Non-pigmented ciliary epithelial cell (primary cell): ENCODE measurements around the gene IGFN1.

Source experiments
- DNase-seq: peaks from one replicate; pipeline ENCODE4 v3.0.0-alpha.2; 2010; ENCODE audit warnings: low read depth

The IGFN1 gene

GRCh38 chr1:201163707-201164106 is 26.9 kb upstream of the IGFN1 start:
- no peak for DNase-seq

- no peak for DNase-seq
These were observed 26.0 kb upstream of the IGFN1 start for GRCh38 chr1:201164645-201165044.

GRCh38 chr1:201167041-201167991 is 23.3 kb upstream of the IGFN1 start:
- DNase-seq = no peak

GRCh38 chr1:201169203-201169602 is 21.4 kb upstream of the IGFN1 start:
- DNase-seq = no peak

GRCh38 chr1:201169971-201170532 is 20.6 kb upstream of the IGFN1 start:
- no peak for DNase-seq

- DNase-seq = peak; percentile 40
These were observed 20.0 kb upstream of the IGFN1 start for GRCh38 chr1:201170533-201171062.

GRCh38 chr1:201171063-201172036 is 19.3 kb upstream of the IGFN1 start:
- DNase-seq = no peak

- no peak for DNase-seq
These were observed 18.3 kb upstream of the IGFN1 start for GRCh38 chr1:201172326-201172725.

GRCh38 chr1:201172999-201173610 is 17.5 kb upstream of the IGFN1 start:
- DNase-seq = no peak

GRCh38 chr1:201173736-201174135 is 16.9 kb upstream of the IGFN1 start:
- DNase-seq = no peak

- DNase-seq = no peak
These were observed 14.7 kb upstream of the IGFN1 start for GRCh38 chr1:201175820-201176500.

GRCh38 chr1:201176940-201177339 is 13.7 kb upstream of the IGFN1 start:
- no peak for DNase-seq

- no peak for DNase-seq
These were observed 11.9 kb upstream of the IGFN1 start for GRCh38 chr1:201178718-201179117.

GRCh38 chr1:201180141-201180540 is 10.5 kb upstream of the IGFN1 start:
- DNase-seq = no peak

- no peak for DNase-seq
These were observed 9.7 kb upstream of the IGFN1 start for GRCh38 chr1:201180901-201181300.

- DNase-seq = no peak
These were observed 9.3 kb upstream of the IGFN1 start for GRCh38 chr1:201181323-201181722.

- no peak for DNase-seq
These were observed 8.9 kb upstream of the IGFN1 start for GRCh38 chr1:201181726-201182125.

GRCh38 chr1:201183209-201183608 is 7.4 kb upstream of the IGFN1 start:
- DNase-seq = no peak

GRCh38 chr1:201183753-201184152 is 6.9 kb upstream of the IGFN1 start:
- no peak for DNase-seq

- peak; percentile 36 for DNase-seq
These were observed 6.1 kb upstream of the IGFN1 start for GRCh38 chr1:201184307-201185122.
